ENCODE data around the gene TRMT44.

GRCh38 chr4:8410641-8411271 is 29.8 kb upstream of the TRMT44 start:
- TF ChIP-seq, protein P1, sequence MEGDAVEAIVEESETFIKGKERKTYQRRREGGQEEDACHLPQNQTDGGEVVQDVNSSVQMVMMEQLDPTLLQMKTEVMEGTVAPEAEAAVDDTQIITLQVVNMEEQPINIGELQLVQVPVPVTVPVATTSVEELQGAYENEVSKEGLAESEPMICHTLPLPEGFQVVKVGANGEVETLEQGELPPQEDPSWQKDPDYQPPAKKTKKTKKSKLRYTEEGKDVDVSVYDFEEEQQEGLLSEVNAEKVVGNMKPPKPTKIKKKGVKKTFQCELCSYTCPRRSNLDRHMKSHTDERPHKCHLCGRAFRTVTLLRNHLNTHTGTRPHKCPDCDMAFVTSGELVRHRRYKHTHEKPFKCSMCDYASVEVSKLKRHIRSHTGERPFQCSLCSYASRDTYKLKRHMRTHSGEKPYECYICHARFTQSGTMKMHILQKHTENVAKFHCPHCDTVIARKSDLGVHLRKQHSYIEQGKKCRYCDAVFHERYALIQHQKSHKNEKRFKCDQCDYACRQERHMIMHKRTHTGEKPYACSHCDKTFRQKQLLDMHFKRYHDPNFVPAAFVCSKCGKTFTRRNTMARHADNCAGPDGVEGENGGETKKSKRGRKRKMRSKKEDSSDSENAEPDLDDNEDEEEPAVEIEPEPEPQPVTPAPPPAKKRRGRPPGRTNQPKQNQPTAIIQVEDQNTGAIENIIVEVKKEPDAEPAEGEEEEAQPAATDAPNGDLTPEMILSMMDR (IDR thresholded peaks at IDR 0.05): no peak
- no peak for TF ChIP-seq POLR2A (IDR thresholded peaks at IDR 0.05)
